Fibroblast of the aortic adventitia (primary cell): ENCODE measurements around the gene CTBP2. TPM values are rescaled to one million over a fixed set of nuclear protein-coding genes. Genes with fewer than 3 reads are reported as not detected.
A peak's percentile ranks its signal among the peaks of the same experiment; 100 is the strongest.

Experiments used
- DNase-seq: peaks from one replicate; pipeline ENCODE4 v3.0.0-alpha.2; 2010; ENCODE audit warnings: low read depth
- H3K4me3 ChIP-seq: 2 replicates; pipeline ENCODE4 v1.5.1; 2011; ENCODE audit warnings: low read depth, mild to moderate bottlenecking, control low read depth, low read length, moderate library complexity
- total RNA-seq: library from RNA; depleted of rRNA; stranded (reverse); fragments of >200 nt; gene quantifications from 2 replicates; pipeline ENCODE4 v1.2.3, GENCODE V29; 2012; ENCODE audit warnings: low replicate concordance
- TF ChIP-seq, protein P1 (sequence below): IDR thresholded peaks from 2 replicates; pipeline ENCODE4 v1.5.1; 2011; ENCODE audit warnings: mild to moderate bottlenecking, low read length, control low read depth, inconsistent platforms; ENCODE audit not compliant: insufficient read depth

Gene CTBP2
- total RNA-seq, 1 donor, result 45.4 TPM

DNA sequence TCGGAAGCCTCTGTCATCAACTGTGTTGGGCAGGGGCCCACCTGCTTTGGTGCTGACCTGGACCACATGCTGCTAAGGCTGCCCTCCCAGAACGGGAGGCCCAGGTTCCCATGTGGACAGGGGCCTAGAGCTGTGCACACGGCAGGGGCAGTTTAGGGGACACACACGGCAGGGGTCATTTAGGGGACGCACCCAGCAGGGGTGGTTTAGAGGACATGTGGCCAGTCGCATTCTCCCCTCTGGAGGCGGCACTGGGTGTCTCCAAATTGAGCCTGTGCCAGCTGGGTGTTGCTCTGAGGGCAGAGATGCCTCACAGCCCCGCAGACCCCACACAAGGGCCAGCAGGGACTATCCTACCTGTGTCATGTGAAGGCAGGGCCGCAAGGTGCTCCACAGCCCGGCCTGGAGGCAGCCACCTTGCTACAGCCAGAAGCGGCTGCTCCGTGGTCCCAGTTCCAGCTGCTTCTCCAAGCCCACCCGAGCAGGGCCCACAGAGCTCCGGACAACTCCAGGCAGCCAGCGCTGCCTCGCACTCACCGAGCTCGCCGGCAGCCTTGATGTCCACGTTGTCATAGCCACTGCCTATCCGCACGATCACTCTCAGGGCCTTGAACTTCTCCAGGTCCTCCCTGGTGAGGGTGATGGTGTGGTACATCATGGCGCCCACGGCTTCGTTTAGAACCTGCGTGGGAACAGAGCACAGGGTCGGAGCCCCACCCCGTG lies 157.8 kb downstream of the CTBP2 start:
- no peak for DNase-seq
- H3K4me3 ChIP-seq, result no peak overlapping the region
- TF ChIP-seq, protein P1, sequence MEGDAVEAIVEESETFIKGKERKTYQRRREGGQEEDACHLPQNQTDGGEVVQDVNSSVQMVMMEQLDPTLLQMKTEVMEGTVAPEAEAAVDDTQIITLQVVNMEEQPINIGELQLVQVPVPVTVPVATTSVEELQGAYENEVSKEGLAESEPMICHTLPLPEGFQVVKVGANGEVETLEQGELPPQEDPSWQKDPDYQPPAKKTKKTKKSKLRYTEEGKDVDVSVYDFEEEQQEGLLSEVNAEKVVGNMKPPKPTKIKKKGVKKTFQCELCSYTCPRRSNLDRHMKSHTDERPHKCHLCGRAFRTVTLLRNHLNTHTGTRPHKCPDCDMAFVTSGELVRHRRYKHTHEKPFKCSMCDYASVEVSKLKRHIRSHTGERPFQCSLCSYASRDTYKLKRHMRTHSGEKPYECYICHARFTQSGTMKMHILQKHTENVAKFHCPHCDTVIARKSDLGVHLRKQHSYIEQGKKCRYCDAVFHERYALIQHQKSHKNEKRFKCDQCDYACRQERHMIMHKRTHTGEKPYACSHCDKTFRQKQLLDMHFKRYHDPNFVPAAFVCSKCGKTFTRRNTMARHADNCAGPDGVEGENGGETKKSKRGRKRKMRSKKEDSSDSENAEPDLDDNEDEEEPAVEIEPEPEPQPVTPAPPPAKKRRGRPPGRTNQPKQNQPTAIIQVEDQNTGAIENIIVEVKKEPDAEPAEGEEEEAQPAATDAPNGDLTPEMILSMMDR, result no peak

DNA sequence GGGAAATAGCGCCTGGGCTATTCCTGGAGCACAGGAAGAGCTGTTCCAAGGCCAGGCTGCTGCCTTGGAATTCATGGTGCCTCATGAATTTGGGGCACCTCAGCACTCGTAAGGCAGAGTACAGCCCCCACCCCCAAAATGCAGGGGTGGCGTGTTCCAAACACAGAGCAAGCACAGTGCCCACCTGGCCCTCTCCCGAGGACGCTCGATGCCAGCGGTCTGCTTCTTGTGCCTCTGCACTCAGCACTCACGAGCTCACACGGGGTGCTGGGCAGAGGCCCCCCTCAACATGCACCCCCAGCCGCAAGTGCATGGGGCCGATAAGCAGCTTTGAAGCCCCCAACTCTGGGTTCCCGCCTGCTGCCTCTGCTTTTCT lies 158.3 kb downstream of the CTBP2 start:
- no peak overlapping the region for H3K4me3 ChIP-seq
- DNase-seq, result no peak
- TF ChIP-seq, protein P1, result no peak

DNA sequence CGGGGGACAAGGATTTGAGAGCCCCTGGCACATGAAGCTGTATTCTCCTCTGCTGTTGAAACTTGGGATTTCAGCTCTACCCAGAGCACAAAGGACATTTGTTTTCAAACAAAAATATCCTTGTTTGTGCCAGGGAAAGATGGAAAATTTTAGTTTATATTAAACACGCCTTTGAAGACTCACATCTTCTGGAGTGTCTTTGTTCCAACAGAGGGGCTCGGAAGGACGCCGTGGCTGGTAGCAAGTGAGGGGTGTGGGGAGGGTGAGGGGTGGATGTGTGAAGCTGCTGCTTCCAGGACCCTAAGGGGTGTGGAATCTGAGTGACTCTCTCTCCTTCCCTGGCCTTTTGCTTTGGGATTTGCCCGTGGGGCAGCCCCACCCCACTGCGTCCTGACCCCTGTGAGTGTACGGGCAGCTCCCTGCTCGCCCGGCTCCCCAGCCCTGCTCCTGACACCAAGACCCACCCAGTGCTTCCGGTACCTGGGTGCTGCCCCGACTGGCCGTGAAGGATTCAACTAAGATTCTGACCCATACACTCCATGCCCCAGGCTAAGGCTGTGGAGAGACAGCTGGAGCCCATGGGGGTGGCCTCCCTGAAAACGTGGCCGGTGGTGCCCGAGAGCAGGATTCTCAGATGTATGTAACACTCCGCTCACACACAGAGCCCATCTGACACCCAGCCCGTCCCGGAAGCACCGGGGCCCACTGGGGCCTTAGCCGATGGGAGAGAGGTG lies 158.9 kb downstream of the CTBP2 start:
- H3K4me3 ChIP-seq, result no peak overlapping the region
- no peak for DNase-seq
- TF ChIP-seq, protein P1, result no peak

DNA sequence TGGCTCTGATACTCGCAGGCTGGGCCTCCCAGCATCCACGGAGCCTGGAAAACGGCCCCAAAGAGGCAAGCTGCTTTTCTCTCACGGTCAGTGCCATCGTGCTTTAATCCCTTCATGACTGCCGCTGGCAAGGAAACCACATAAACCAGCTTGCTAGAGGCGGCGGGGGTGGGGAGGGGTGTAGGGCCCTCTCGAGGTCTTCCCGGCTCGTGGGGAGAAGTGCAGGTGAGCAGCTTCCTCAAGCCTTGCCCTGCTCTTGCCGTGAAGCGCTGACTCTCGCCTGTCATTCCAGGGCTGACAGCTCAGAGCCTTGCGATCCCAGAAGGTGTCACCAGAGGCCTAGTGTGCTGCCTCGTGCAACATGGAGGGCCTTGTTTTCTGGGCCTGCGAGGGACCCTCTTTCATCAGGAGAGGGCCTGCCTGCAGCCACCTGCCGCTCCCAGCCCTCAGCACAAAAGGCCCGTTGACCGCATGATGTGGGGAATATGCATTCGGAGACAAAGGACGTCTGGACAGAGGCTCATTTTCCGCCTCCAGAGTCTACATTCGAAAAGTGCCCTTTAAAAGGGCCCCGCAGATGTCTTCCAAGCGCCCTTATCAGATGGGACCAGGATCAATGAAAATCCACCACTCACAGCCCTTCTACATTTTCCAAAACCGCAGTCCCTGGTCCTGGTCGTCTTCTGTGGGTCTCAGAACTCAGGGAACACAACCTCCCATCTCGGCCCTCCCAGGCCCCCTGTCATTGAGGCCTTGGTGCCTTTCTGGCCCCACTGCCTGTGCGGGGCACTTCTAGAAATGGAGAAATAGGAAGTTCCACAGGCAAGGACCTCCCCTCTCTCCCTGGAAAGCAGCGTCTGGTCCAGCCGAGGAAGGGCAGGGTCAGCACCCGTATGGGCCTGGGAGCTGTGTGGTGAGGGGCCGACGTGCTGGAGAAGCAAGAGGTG lies 159.7 kb downstream of the CTBP2 start:
- no peak for DNase-seq
- H3K4me3 ChIP-seq, result no peak overlapping the region
- TF ChIP-seq, protein P1, result no peak

DNA sequence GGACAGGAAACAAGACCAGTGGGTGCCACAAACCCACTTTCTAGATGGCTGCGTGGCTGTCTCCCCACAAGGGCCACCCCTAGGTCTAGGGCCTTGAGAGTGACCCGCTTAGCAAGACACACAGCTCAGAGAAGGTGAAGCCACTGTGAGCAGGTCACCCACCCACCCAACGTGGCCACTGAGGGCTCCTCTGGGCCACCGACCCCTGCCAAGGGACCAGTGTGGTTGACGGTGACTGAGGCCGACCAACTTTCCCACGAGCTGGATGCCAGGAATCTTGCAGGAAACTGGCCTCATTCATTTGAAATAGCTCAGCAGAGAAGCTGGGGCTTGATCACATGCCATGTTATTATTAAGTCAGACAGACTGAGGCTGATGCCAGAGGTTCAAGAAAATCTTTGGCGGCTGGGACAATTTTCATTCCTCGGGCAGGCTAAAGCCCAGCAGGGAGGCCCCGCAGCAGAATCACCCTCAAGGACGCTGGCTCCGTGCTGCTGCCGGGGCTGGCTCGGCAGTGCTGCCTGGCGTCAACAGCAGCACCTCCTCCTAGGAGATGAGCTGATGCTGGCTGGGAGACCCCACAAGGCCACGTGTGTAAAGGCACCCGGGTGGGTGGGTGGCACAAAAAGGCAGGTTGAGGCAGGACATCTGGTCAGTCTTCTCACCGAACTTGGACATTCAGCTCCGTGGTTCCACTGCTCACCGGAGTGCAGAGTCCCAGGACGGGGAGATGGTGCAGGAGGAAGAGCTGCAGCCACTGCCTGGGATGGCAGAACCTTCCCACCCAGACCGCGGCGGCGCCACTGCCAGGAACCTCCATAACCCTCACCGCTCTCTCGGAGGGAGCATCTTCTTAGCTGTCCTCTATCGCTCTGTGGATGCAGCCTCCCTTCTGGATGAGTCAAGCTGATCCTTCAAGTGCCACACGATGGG lies 160.7 kb downstream of the CTBP2 start:
- TF ChIP-seq, protein P1, result no peak
- H3K4me3 ChIP-seq, result no peak overlapping the region
- peak; percentile 96 for DNase-seq
